Measurements from ENCODE around the gene SEMA4C.

SEMA4C gene

DNA sequence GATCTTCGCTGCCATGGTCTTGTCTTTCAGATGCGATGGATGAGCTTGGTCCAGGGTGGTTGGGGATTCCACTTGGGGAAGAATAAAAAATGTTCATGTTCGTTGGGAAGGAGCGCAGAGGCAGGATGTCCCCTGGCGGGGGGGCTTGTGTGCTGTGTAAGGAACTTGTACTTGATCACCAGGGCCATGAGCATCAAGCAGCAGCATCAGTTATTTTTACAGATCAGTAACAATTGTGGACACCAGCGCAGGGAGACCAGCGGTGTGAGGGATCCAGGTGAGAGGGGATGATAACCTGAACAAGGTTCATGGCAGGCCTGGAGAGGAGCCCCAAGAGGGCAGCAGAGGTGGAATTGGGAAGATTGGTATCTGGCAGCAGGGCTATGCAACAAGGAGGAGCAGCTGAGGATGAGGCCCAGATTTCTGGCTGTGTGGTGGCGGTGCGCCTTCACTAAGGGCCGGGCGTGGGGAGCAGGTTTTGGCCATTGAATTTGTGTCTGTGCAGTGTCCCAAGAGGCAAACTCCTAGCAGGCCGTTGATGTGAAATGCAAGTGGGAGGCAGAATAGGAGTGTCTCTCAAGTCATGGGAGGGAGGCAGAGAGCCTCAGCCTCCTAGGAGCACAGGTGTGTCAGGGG is 49.9 kb downstream of the SEMA4C start:
- DNase-seq (ENCODE audit: low read depth in 2 of 2) = no peak

DNA sequence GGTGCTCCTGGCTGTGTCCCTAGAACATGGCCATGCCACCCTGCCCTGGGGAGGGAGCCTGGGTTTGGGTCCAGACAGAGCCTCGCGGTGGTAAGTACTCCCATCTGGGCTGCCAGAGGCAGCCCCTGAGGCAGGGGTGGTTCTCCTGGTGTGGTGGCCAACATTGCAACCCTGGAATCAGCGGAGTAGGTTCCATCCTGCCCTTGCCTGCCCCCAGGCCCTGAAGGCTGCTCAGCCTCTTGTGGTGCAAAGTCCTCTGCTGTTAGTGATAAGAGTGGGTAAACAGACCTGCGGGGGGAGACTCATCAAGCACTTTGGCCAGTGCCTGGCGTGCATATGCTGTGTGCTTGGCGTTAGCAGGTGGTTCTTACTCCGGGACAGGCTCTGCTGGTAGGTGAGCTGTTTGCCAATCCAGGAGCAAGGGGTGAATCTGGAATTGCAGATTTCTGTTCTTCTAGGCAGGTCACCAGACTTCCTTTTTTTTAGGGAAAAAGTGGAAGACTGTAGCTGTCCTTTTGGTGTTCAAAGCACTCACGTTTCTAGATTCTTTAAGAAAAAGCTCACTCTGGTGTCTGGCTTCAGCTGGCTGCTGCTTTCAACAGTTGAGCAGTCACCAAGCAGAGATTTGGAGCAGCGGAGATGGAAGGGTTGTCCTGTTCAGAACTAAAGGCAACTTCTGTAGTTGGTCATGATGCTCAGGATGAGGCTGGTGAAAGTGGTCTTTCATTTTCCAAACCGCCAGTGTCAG is 50.6 kb downstream of the SEMA4C start:
- DNase-seq (ENCODE audit: low read depth in 2 of 2) = no peak

DNA sequence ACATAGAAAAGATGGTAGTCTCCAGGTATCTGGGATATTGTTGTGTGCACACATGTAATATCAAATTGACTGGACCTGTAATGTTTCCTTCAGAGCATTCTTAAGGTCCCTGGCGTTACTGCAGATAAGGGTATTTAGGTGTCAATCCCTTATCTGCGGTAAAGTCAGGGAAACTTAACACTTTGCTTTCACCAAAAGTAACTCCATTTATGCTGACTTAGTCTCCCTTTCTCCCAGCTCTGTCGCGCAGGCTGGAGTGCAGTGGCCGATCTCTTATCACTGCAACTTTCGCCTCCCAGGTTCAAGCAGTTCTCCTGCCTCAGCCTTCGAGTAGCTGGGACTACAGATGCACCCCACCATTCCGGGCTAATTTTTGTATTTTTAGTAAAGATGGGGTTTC is 52.0 kb downstream of the SEMA4C start:
- DNase-seq (ENCODE audit: low read depth in 2 of 2) = no peak

- no peak for DNase-seq (ENCODE audit: low read depth in 2 of 2)
Observed at GRCh38 chr2:96816836-96817702, 52.8 kb downstream of the SEMA4C start.

DNA sequence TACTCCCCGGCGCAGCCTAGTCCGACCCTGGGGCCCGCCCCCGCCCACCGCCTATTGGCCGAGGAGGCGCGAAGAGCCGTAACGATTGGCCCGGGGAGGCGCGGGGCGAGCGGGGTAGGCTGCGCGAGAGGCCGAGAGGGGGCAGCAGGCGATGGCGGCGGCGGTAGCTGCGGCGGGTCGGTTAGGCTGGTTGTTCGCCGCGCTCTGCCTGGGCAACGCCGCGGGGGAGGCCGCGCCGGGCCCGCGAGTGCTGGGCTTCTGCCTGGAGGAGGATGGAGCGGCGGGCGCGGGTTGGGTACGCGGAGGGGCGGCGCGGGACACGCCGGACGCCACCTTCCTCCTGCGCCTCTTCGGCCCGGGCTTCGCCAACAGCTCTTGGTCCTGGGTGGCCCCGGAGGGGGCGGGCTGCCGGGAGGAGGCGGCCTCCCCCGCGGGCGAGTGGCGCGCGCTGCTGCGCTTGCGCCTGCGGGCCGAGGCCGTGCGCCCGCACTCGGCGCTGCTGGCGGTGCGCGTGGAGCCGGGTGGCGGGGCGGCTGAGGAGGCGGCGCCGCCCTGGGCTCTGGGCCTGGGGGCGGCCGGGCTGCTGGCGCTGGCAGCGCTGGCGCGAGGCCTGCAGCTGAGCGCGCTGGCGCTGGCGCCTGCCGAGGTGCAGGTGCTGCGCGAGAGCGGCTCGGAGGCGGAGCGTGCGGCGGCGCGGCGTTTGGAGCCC is 53.6 kb downstream of the SEMA4C start, which contains the start of gene CNNM3:
Gene CNNM3, plus strand, starts transcription at position 142 of the 709 bp plus-strand sequence. Its CDS starts 10 bp downstream, at position 152.
- peak; percentile 92 to 97 for DNase-seq (ENCODE audit: low read depth in 2 of 2)

DNA sequence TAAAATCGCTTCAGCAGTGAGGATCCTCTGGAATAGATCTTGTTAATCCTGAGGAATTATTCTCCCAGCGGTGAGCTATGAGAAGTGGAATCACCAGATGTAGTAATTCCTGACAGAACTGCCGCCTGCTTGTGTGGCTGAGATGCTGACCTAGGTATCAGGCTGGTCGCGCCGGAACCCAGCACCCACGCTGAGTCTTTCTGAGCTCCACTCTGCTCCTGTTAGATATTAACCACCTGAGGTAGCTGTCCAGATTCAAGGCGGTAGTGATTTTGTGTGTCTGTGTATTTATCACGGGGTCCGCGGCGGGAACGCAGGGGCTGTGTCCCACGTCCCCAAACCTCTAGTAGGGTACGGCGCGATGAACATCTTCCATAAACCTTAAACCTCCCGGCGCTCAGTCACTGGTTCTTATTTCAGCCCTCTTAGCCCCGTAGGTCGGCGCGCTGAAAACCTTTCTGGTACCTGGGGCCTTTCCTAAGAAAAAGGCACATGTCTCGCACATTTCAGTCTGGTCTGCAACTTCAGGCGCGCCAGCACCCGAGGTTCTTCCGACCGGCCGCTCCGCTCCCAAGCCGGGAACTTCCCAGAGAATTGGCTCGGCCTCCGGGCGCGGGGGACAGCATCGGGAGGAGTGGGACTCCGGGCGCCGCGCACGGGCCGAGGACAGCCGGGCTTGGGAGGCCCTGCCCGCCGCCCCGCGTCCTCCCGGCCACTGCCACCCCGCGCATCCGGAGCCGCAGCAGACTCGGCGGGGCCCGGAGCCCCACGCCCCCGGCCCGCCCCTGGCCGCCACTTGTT is 54.4 kb downstream of the SEMA4C start:
- DNase-seq (ENCODE audit: low read depth in 2 of 2) = no peak

GRCh38 chr2:96813656-96814055 is 56.2 kb downstream of the SEMA4C start:
- no peak for DNase-seq (ENCODE audit: low read depth in 2 of 2)

DNA sequence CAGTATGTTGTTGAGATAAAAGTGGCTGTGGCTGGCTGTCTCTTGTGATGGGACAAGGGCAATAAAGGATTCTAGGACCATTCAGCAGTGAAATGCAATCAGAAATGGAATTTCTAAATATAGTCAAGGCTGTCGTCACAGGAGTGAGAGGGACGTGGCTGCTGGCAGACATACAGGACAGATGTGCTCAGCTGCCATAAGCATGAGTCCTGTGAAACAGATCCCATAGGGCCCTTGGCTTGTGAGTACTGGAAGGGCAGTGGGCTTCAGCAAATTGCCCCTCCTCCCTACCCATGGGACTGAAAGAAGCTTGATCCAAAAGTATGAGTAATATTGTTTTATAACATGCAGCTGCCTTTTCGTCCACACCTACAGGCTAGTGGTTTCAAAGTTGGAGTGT is 58.0 kb downstream of the SEMA4C start:
- no peak for DNase-seq (ENCODE audit: low read depth in 2 of 2)

GRCh38 chr2:96810783-96811192 is 59.1 kb downstream of the SEMA4C start:
- DNase-seq (ENCODE audit: low read depth in 2 of 2) = no peak

DNA sequence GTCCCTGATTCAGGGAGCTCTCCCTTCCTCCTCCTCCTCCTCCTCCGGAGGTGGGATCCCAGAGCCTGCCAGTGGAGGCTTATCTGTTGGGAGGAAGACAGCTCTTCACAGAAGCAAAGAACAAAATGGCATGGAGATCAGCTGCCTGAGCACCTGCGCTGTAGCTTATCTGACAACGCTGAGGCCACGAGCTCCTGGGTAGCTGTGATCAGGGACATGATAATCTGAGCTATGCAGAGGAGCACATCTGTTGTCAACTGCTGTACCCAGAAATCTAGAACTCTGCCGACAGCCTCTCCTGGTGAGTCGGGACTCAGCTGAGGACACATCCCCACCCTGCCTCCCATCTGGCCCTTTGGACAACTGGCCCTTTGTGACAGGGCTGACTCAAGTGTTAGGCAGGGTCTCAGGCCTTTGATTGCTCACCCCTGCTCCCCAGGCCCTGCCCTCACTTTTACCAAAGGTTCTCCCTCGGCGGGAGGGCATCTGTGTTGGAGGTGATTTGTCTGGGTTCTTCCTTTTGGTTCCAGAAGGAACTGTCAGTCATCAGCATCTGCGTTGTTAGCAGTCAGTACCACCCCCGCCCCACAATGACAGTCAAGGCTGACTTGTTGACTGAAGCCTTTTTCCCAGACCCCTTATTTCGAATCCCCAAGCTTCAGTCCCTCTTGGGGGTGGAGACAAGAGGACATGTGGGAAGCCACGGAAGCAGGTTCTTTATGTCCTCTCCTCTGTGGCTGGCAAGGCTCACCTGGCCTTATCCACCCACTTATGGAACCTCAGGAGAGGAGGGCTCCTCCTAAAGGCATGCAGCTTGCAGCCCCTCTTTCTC is 59.7 kb downstream of the SEMA4C start:
- no peak for DNase-seq (ENCODE audit: low read depth in 2 of 2)

Measured in stimulated activated CD4-positive, alpha-beta T cell treated with anti-CD3 and anti-CD28 coated beads, Interleukin-1b, Interleukin-23, amount 100 ng/mL, for 4 hours (primary cell).